Muscle layer of colon (tissue), 2 donors: Measurements from ENCODE around the gene ACO2.
A peak's percentile ranks its signal among the peaks of the same experiment; 100 is the strongest.

ENCODE experiments used
- H3K27ac ChIP-seq: one replicate; pipeline ENCODE4 v1.7.0; 2013; ENCODE audit warnings: low read depth, mild to moderate bottlenecking, low read length, moderate library complexity
- H3K27me3 ChIP-seq, 2 donors: one replicate each; pipeline ENCODE4 v1.7.0; 2013; ENCODE audit warnings: low read length in 2 of 2, mild to moderate bottlenecking in 2 of 2; ENCODE audit not compliant: insufficient read depth in 2 of 2, control insufficient read depth in 1 of 2
- H3K36me3 ChIP-seq: one replicate; pipeline ENCODE4 v1.7.0; 2013; ENCODE audit warnings: mild to moderate bottlenecking, low read length; ENCODE audit not compliant: insufficient read depth
- H3K4me1 ChIP-seq: one replicate; pipeline ENCODE4 v1.7.0; 2013; ENCODE audit warnings: mild to moderate bottlenecking, low read length; ENCODE audit not compliant: insufficient read depth
- H3K4me3 ChIP-seq, 2 donors: one replicate each; pipeline ENCODE4 v1.7.0; 2013; ENCODE audit warnings: low read length in 2 of 2, low read depth in 1 of 2, mild to moderate bottlenecking in 1 of 2, moderate library complexity in 1 of 2
- H3K9ac ChIP-seq: one replicate; pipeline ENCODE4 v1.7.0; 2013; ENCODE audit warnings: low read length
- H3K9me3 ChIP-seq: one replicate; pipeline ENCODE4 v1.7.0; 2013; ENCODE audit warnings: mild to moderate bottlenecking, low read length
- donor health status: abdominal sarcoma.
- donor health status: Adenocarcinoma of cecum.

The ACO2 gene

GRCh38 chr22:41528132-41528766 is 59.3 kb downstream of the ACO2 start:
- peaks cover 41% of the 10 kb centered on the region for H3K4me1 ChIP-seq
- H3K27me3 ChIP-seq, result no peaks in the 10 kb centered on the region
- no peak overlapping the region for H3K27ac ChIP-seq
- H3K9me3 ChIP-seq, result no peaks in the 10 kb centered on the region
- no peak overlapping the region for H3K4me3 ChIP-seq
- H3K9ac ChIP-seq, result no peak overlapping the region
- peaks cover 74% of the 10 kb centered on the region for H3K36me3 ChIP-seq

GRCh38 chr22:41528938-41529561 is 60.1 kb downstream of the ACO2 start:
- no peak overlapping the region for H3K27ac ChIP-seq
- no peaks in the 10 kb centered on the region for H3K9me3 ChIP-seq
- peaks cover 79% of the 10 kb centered on the region for H3K36me3 ChIP-seq
- H3K4me1 ChIP-seq, result peaks cover 38% of the 10 kb centered on the region
- no peak overlapping the region for H3K9ac ChIP-seq
- H3K4me3 ChIP-seq, result no peak overlapping the region
- no peaks in the 10 kb centered on the region for H3K27me3 ChIP-seq

DNA sequence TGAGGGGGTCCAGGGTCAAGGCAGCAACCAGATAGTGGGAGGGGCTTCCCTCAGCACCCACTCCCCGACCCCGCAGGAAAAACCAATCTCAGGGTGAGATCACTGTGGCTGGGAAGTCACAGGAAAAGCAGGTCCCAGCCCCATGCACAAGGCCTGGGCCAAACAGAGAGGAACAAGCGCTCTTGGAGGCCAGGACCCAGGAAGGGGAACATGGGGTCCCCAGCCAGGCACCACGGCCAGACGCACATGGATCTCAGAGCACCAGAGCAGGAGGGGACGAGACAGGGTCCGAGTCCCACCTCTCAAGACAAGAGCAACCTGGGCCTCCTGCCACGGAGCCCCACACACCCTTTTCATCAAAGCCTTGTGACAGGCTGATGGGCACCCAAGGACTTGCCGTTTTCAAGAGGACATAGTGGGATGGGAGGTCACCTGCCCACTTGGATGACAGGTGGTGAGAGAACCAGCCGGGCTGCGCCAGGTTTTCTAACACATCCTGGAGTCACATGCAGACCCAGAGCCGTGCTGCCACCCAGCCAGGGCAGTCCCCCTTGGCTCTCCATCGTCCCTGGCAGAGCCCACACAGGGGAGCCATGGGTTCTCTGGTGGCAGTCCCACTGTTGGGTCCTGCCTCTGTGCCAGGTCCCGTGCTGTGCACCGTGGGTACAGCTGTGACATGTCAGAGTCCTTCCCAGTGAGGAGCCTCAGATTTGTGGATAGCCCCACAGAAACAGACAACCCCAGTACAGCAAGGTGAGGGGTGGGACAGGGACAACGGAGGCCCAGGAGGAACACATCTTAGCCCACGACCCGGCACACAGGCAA is 62.2 kb downstream of the ACO2 start:
- Histone ChIP-seq H3K36me3 (peaks cover 71% of the 10 kb centered on the region), H3K9ac (no peak overlapping the region), H3K9me3 (no peaks in the 10 kb centered on the region), H3K27me3 (no peaks in the 10 kb centered on the region), H3K4me3 (no peak overlapping the region), H3K4me1 (peaks cover 19% of the 10 kb centered on the region), H3K27ac (no peak overlapping the region)

GRCh38 chr22:41531715-41532477 is 63.0 kb downstream of the ACO2 start:
- Histone ChIP-seq H3K4me1 (peaks cover 11% of the 10 kb centered on the region), H3K27me3 (no peaks in the 10 kb centered on the region), H3K36me3 (peaks cover 63% of the 10 kb centered on the region), H3K9ac (no peak overlapping the region), H3K4me3 (no peak overlapping the region), H3K9me3 (no peaks in the 10 kb centered on the region), H3K27ac (no peak overlapping the region)

- Histone ChIP-seq H3K9ac (no peak overlapping the region), H3K27ac (peak overlapping the region; percentile 16), H3K9me3 (no peaks in the 10 kb centered on the region), H3K4me3 (no peak overlapping the region), H3K27me3 (no peaks in the 10 kb centered on the region), H3K4me1 (peaks cover 10% of the 10 kb centered on the region), H3K36me3 (peaks cover 50% of the 10 kb centered on the region)
Observed at GRCh38 chr22:41532908-41533825, 64.2 kb downstream of the ACO2 start.

DNA sequence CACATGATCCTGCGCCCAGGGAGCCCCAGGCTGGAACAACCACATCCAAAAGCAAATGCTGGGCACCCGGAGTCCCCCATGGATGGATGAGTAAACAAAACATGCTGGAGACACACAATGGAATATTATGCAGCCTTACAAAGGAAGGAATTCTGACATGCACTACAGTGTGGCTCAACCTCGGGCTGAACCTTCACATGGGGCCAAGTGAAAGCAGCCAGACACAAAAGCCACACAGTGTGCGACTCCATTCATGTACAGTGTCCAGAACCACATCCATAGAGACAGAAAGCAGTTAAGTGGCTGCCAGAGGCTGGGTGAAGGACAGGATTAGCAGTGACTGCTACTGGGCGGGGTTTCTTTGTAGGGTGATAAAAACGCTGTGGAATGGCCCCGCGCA is 65.3 kb downstream of the ACO2 start:
- H3K36me3 ChIP-seq, result peaks cover 40% of the 10 kb centered on the region
- H3K27me3 ChIP-seq, result no peaks in the 10 kb centered on the region
- H3K9ac ChIP-seq, result no peak overlapping the region
- no peaks in the 10 kb centered on the region for H3K9me3 ChIP-seq
- H3K4me3 ChIP-seq, result no peak overlapping the region
- H3K27ac ChIP-seq, result no peak overlapping the region
- H3K4me1 ChIP-seq, result peaks cover 10% of the 10 kb centered on the region

GRCh38 chr22:41535244-41535643 is 66.3 kb downstream of the ACO2 start:
- no peak overlapping the region for H3K27ac ChIP-seq
- peaks cover 32% of the 10 kb centered on the region for H3K36me3 ChIP-seq

GRCh38 chr22:41537203-41537602 is 68.3 kb downstream of the ACO2 start:
- Histone ChIP-seq H3K9ac (no peak overlapping the region), H3K4me3 (no peak overlapping the region), H3K36me3 (peaks cover 15% of the 10 kb centered on the region), H3K27me3 (no peaks in the 10 kb centered on the region), H3K4me1 (peaks cover 15% of the 10 kb centered on the region), H3K9me3 (no peaks in the 10 kb centered on the region), H3K27ac (no peak overlapping the region)

More at GRCh38 chr22:41535244-41535643, 66.3 kb downstream of the ACO2 start:
- Histone ChIP-seq H3K9ac (no peak overlapping the region), H3K9me3 (no peaks in the 10 kb centered on the region), H3K4me3 (no peak overlapping the region), H3K4me1 (peaks cover 10% of the 10 kb centered on the region), H3K27me3 (no peaks in the 10 kb centered on the region)

DNA sequence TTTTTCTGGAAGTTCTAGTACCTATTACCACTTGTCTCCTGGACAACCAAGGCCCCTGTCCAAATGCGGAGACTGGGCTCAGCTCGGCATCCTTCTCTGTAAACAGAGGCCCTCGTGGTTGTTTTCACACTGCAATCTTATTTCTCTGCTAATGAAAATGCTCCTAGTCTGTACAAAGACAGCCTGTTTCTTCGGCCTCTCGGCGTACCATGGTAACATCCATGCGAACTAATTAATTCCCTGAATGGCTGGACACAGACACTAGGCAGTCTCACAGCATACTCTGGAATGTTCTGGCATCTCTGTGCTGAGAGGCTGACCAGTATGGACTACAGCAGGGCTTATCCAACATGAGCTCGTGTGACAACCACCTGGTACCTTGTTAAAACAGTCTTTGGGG is 69.7 kb downstream of the ACO2 start:
- Histone ChIP-seq H3K27ac (no peak overlapping the region), H3K9ac (no peak overlapping the region), H3K4me3 (no peak overlapping the region), H3K27me3 (no peaks in the 10 kb centered on the region), H3K36me3 (peaks cover 10% of the 10 kb centered on the region), H3K4me1 (peaks cover 20% of the 10 kb centered on the region), H3K9me3 (no peaks in the 10 kb centered on the region)

- no peak overlapping the region for H3K4me3 ChIP-seq
- peaks cover 2% of the 10 kb centered on the region for H3K36me3 ChIP-seq
- no peaks in the 10 kb centered on the region for H3K9me3 ChIP-seq
- no peak overlapping the region for H3K9ac ChIP-seq
- peaks cover 18% of the 10 kb centered on the region for H3K4me1 ChIP-seq
- H3K27me3 ChIP-seq, result no peaks in the 10 kb centered on the region
- H3K27ac ChIP-seq, result no peak overlapping the region
Observed at GRCh38 chr22:41539146-41540005, 70.5 kb downstream of the ACO2 start.
